ENCODE measurements around the gene CREB5. TPM values are rescaled to one million over a fixed set of nuclear protein-coding genes. Genes with fewer than 3 reads are reported as not detected.

Gene CREB5
- total and polyA plus RNA-seq, 9 donors = 0.71 to 15.0 (median 2.7) TPM

DNA sequence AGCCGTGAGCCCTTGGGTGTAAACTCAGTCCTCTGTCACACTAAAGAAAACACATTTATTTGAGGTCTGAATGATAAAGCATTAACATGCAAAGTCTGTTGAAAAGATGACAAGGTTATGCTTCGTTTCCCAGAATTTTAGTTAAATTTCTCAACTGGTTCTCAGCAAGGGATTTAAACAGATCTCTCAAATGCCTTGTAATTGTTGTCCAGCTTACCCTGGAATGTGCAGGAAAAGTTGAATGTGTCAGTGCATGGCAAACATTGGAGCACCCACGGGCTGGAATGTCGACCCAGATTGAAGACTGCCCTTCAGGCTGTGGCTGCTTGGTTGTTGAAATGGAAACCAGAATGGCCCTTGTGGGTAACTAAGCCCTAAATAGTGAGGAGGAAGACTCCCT, 354.0 kb downstream of the CREB5 start:
- H3K4me3 ChIP-seq = no peak overlapping the region
- intact Hi-C loops (cut with DNase I) = no loop called here
- WGBS, 3 donors = 75 to 86% (median 78%) methylated on average over 4 of the region's 4 CpGs
- H3K36me3 ChIP-seq = no peaks in the 10 kb centered on the region
- H3K27ac ChIP-seq = no peak overlapping the region
- no peaks in the 10 kb centered on the region for H3K27me3 ChIP-seq
- no peaks in the 10 kb centered on the region for H3K9me3 ChIP-seq
- H3K4me1 ChIP-seq (ENCODE audit: insufficient read depth) = no peaks in the 10 kb centered on the region
- DNase-seq = no peak
- TF ChIP-seq, protein P1, sequence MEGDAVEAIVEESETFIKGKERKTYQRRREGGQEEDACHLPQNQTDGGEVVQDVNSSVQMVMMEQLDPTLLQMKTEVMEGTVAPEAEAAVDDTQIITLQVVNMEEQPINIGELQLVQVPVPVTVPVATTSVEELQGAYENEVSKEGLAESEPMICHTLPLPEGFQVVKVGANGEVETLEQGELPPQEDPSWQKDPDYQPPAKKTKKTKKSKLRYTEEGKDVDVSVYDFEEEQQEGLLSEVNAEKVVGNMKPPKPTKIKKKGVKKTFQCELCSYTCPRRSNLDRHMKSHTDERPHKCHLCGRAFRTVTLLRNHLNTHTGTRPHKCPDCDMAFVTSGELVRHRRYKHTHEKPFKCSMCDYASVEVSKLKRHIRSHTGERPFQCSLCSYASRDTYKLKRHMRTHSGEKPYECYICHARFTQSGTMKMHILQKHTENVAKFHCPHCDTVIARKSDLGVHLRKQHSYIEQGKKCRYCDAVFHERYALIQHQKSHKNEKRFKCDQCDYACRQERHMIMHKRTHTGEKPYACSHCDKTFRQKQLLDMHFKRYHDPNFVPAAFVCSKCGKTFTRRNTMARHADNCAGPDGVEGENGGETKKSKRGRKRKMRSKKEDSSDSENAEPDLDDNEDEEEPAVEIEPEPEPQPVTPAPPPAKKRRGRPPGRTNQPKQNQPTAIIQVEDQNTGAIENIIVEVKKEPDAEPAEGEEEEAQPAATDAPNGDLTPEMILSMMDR (IDR thresholded peaks at IDR 0.05) = no peak
- TF ChIP-seq EP300 (IDR thresholded peaks at IDR 0.05) = no peak
- TF ChIP-seq POLR2A (IDR thresholded peaks at IDR 0.05) = no peak

DNA sequence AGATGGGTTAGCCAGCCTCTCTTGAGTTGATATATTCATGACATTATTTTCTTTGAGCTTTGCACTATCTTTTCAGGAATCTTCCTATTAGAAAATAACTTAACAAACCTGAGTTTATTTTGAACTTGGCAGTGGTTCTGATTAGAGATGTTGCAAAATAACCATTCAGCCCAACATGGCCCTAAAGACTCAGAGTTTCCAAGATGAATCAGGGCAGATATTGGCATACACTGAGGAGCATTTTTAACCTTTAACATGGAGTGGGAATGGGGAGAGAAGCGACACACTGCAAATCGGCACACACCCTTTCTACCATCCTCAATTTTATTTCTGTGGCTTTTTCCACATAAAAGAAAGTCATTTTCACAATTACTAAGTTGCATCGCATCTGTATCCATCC, 355.0 kb downstream of the CREB5 start:
- no peaks in the 10 kb centered on the region for H3K27me3 ChIP-seq
- no peaks in the 10 kb centered on the region for H3K9me3 ChIP-seq
- WGBS, 3 donors = 89 to 94% (median 91%) methylated on average over 3 of the region's 3 CpGs
- H3K27ac ChIP-seq = no peak overlapping the region
- TF ChIP-seq EP300 (IDR thresholded peaks at IDR 0.05) (no peak), POLR2A (IDR thresholded peaks at IDR 0.05) (no peak)
- TF ChIP-seq, protein P1 (IDR thresholded peaks at IDR 0.05) = no peak
- DNase-seq = no peak
- no peaks in the 10 kb centered on the region for H3K4me1 ChIP-seq (ENCODE audit: insufficient read depth)
- H3K4me3 ChIP-seq = no peak overlapping the region
- no peaks in the 10 kb centered on the region for H3K36me3 ChIP-seq
- intact Hi-C loops (cut with DNase I) = no loop called here

DNA sequence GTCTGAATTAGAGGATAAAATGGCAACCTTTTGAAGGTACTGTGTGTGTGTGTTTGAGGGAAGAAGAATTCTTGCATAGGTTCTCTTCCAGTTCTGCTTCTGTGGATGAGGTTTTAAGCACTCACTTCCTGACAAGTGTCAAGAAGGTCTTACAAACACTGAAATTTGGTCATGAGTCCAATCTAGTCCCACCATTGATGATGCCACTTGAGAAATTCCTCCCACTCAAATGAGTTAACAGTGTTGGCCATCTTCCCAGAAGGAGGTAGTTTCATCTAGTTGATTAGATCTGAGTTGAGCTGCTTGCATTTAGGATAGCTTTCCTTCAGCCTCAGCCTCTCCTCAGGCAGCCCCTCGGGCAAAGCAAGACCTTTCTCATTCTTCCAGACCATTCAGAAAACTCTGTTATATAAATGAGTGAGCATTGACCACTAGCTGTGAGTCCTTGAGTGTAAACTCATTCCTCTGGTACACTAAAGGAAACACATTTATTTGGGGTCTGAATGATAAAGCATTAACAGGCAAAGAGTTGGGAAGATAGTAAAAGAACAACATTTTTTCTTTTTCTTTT, 356.3 kb downstream of the CREB5 start:
- H3K27me3 ChIP-seq = no peaks in the 10 kb centered on the region
- H3K4me3 ChIP-seq = no peak overlapping the region
- H3K36me3 ChIP-seq = no peaks in the 10 kb centered on the region
- WGBS, 3 donors = 80 to 89% (median 89%) methylated on average over 1 of the region's 1 CpG
- H3K9me3 ChIP-seq = no peaks in the 10 kb centered on the region
- intact Hi-C loops (cut with DNase I) = no loop called here
- no peaks in the 10 kb centered on the region for H3K4me1 ChIP-seq (ENCODE audit: insufficient read depth)
- DNase-seq = no peak
- no peak overlapping the region for H3K27ac ChIP-seq
- TF ChIP-seq POLR2A (IDR thresholded peaks at IDR 0.05) (no peak), EP300 (IDR thresholded peaks at IDR 0.05) (no peak)
- TF ChIP-seq, protein P1 (IDR thresholded peaks at IDR 0.05) = no peak

DNA sequence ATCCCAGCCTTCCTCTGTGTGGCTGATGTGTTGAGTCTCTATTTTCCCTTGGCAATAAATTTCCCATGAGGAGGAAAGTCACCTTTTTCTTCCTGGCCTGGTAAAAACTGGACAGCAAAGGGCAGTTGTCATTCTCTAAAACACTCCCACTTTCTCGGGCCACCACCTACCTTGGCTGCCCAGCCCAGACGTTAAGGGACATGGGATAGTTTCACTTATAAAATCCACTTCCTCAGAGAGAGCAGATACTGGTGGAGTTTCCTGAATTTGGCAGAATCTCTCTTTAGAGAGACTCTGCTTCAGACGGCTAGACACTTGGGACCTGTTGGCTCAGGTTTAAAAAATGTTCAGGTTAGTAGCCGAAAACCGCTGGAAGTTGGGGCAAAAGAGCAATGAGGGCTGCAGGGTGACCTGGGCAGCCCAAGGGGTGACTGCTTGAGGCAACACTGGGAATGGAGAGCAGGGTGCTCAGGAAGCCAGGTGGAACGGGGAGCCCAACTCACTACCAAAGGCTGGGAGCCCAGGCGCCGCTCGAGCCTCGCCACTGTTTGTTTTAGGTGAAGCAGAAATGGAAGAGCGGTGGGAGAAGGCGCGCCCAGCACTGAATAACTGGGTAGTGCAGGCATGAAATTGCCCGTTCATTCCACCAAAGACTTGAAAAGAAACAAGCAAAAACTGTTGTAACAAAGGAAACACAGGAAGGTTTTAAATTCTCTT, 359.7 kb downstream of the CREB5 start:
- Histone ChIP-seq H3K9me3 (no peaks in the 10 kb centered on the region), H3K27ac (no peak overlapping the region), H3K27me3 (no peaks in the 10 kb centered on the region), H3K4me1 (ENCODE audit: insufficient read depth) (no peaks in the 10 kb centered on the region), H3K4me3 (no peak overlapping the region), H3K36me3 (no peaks in the 10 kb centered on the region)
- intact Hi-C loops (cut with DNase I) = no loop called here
- TF ChIP-seq POLR2A (IDR thresholded peaks at IDR 0.05) (no peak), EP300 (IDR thresholded peaks at IDR 0.05) (no peak)
- TF ChIP-seq, protein P1 (IDR thresholded peaks at IDR 0.05) = no peak
- WGBS, 3 donors = 87 to 94% (median 90%) methylated on average over 14 of the region's 14 CpGs
- DNase-seq = no peak

Data from ovary (tissue), 9 donors.